SHP77 (cell line): ENCODE data around the gene CCDC70.

Source experiments
- DNase-seq, 2 experiments: peaks; one replicate each; lab custom pipeline; 2025; lab: John Stamatoyannopoulos, UW

Gene CCDC70

GRCh38 chr13:51862957-51863356 lies 1.2 kb downstream of the CCDC70 start:
- DNase-seq: no peak

- DNase-seq: no peak
These were observed 4.1 kb downstream of the CCDC70 start for GRCh38 chr13:51865838-51866237.

- DNase-seq: no peak
These were observed 5.3 kb downstream of the CCDC70 start for GRCh38 chr13:51867062-51867461.

GRCh38 chr13:51869916-51870315 lies 8.1 kb downstream of the CCDC70 start:
- no peak for DNase-seq

DNA sequence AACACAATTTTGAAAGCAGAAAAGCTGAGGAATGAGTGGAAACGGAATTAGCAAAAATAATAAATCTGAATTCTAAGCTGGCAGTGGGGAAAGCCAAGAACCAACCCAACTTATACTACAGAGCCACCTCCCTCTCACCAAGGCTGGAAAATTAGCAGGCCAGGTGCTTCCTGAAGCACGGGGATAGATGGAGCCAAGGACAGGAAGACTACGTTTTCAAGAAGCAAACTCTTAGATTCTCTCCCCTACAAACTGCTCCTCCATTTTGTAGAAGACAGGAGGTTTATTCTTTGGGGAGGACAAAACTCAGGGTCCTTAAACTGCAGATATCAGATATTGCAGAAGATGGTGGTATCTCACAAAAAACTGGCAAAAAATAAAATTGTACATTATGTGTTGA lies 8.8 kb downstream of the CCDC70 start:
- DNase-seq: no peak

DNA sequence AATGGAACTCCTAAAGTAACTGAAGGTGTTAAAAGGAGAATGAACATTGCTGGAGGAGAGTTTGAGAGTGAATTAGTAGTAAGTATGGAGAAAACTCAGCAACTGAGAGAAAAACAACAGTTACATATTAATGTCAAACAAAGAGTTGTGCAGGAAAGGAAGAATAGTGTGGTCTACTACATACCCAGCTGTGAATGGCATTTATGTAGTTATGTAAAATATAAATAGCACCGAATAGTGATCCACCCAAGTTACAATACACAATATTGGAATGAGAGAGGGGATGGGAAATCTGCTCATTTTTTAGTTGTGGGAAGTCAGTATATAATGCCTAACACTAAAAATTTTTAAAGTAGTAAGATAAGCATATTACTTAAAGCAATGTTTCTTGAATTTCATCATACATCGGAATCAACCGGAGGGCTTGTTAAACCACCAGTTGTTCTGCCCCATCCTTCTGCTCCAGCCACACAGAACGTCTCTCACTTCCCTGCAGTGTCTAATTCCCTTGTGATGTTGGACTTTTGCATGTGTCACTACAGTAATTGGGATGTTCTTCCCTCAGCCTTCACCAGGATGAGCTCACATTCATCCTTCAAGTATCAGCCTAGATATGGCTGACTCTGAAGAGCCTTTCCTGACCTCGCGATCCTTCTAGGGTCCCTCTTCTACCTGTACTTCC lies 11.5 kb downstream of the CCDC70 start:
- DNase-seq: no peak

GRCh38 chr13:51873837-51874236 lies 12.1 kb downstream of the CCDC70 start:
- DNase-seq: no peak

- no peak for DNase-seq
These were observed 12.9 kb downstream of the CCDC70 start for GRCh38 chr13:51874651-51875050.

DNA sequence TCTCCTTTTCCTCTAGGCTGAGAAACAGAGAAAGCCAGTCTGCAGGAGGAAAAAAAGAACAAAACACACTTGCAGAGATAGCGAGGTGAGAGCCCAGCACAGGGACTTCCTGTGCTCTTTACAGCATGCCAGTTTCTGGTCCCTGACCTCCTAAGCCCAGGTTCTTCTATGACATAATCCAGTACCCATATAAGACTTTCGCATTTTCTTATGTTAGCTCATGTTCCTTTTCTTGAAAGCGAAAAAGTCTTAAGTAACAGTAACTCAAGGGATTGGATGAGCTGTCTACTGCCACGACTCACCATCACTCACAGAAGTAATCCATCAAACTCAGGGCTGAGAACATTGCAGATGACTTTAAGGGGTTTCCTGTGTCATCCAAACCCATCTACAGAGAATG lies 17.4 kb downstream of the CCDC70 start:
- DNase-seq: no peak

GRCh38 chr13:51881296-51881695 lies 19.5 kb downstream of the CCDC70 start:
- no peak for DNase-seq

GRCh38 chr13:51882570-51883225 lies 20.9 kb downstream of the CCDC70 start:
- DNase-seq: no peak

DNA sequence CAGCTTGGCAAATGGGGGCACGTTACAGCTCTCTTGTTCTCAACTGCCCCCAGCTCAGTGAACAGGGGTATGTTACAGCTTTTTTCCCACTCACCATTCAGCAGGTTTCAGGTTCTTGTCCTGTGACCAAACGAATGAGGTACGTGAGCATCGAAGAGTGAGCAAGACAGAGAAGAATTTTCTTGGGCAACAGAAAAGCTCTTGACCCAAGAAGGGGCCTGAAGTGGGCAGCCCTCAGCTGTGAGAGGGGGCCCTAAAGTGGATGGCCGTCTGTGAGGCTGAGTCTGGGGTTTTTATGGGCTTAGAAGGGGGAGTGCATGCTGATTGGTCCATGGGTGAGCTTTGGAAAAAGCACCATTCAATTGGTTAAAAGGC lies 21.4 kb downstream of the CCDC70 start:
- DNase-seq: no peak

DNA sequence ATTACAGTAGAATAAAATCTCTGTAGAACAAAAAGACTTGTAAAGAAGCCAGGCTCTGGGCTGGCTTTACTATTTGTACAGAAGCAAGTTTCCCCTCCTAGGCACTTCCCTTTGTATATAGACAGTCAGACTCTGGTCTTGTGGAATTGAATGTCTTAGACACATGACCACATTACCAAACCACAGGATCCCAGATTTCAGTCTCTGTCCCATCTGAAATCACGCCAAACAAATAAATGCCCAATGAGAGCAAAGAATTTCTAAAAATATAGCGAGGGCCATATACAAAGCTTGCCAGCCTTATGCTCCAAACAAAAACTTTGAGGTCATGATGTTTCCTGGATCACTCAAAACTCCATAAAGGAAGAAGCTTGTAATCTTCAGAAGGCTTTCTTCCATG lies 23.9 kb downstream of the CCDC70 start:
- DNase-seq: no peak

DNA sequence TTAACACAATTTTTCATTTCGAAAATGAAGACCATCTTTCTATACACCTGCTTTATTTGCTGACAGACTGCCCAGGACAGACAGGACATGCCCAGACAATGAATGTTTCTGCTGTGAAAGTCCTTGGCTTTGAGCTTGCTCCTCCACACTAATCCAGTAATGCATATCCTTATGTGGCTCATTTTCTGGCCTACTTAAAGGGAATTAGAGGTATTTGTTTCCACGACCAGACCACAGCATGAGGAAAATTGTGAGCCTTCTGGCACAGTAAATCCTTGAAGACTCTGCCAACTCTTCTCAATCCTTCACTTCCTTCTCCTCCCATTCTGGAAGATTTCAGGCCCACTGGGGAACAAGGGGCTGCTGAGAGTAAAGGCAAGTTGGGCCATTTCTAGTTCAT lies 25.7 kb downstream of the CCDC70 start:
- no peak for DNase-seq

DNA sequence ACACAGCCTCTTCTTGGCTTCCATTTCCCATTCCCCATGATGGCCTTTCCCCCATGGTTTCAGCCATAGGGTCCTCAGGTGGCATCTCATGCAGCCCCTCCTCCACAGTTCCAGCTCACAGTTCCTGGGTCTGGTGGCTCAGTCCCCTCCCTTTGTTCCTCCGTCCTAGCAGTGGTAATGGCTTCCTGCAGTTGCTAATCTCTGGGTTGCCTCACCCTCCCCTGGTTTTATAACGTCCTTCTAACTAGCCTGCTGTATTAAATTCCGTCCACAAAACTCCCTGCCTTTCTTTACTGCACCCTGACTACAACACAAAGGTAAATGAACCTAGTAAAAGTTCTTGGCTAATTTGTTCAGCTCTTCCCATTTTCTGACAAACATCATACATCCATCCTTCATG lies 30.9 kb downstream of the CCDC70 start:
- no peak for DNase-seq

DNA sequence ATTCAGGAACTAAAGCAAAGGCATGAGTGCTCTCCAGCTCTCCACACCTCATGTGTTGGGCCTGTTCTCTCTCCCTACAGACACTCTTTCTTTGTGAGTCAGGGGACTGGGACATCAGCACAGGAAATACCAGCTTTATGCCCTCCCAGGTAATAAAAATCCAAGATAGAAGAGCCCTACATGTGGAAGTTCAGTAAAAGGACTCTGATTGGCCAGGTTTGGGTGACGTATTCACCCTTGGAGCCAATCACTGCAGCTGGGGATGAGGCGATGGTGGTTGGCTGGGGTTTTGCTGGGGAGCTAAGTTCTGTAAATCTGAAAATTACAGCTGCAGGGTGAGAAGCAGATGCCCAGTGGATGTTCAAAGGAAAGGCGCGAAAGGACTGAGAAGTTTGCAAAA lies 32.5 kb downstream of the CCDC70 start:
- DNase-seq: no peak

DNA sequence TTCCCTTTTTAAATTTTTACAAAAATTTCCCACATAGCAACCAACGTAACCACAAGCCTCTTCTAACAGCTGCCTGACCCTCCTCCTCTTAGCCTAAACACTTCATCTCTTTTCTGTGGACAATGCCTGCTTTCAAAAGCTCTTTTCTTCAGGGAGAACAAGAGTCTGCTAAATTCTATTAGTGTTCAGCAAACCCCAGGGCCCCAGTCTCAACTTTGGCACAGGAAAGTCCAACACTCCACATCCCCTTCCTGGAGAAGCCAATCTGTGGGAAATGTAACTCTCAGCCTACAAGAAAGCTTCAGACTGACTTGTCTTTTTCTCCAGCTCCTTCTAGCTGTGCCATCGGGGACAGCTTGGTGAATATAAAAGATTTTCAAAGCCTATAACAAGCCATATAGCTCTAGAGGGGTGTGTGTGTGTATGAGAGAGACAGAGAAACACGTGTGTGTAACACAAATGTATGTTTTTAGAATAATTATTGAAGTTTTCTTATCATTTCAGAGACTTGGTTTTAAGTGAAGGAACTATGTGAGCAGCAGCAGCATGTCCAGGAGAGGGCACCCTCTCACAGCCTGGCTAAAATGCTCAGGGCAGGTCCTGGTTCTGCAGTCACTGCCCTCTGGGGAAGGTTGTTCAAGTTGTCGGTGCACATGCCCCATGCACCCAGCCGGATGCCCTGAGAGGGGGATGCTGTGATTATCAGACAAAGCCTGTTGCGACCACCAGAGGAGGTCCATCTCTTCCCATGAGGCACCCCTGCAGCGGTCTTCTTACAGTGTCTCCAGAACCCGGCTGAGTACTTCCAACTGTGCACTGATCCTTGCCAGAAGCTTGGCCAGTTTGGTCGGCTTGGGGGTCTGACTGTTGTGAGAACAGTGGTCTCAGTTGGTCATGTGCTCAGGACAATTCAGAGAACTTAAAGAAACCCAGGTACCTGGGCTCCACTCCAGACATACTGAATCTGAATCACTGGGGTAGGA lies 34.4 kb downstream of the CCDC70 start:
- peak in 1 of 2 experiments; percentile 37 for DNase-seq

GRCh38 chr13:51900471-51900870 lies 38.7 kb downstream of the CCDC70 start:
- DNase-seq: no peak

DNA sequence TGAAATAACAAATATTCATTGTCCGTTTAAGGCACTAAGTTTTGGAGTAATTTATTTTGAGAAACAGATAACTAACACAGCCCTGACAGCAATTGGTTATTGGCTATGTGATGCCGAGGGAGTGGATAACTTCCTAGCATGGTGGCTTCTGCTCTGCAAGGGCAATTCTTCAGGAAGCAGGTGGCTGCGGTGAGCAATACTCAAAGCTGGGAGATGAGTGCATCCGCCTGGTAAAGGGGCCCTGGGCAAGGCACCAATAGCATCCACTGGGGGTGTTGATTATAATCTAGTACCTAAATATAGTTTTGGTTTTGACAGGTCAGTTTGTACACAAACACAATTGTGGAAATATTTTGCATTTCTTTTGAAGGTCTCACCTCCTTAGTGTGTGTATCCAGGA lies 41.0 kb downstream of the CCDC70 start:
- no peak for DNase-seq

- DNase-seq: no peak
These were observed 44.0 kb downstream of the CCDC70 start for GRCh38 chr13:51905787-51906186.

- DNase-seq: no peak
These were observed 44.8 kb downstream of the CCDC70 start for GRCh38 chr13:51906581-51906980.

DNA sequence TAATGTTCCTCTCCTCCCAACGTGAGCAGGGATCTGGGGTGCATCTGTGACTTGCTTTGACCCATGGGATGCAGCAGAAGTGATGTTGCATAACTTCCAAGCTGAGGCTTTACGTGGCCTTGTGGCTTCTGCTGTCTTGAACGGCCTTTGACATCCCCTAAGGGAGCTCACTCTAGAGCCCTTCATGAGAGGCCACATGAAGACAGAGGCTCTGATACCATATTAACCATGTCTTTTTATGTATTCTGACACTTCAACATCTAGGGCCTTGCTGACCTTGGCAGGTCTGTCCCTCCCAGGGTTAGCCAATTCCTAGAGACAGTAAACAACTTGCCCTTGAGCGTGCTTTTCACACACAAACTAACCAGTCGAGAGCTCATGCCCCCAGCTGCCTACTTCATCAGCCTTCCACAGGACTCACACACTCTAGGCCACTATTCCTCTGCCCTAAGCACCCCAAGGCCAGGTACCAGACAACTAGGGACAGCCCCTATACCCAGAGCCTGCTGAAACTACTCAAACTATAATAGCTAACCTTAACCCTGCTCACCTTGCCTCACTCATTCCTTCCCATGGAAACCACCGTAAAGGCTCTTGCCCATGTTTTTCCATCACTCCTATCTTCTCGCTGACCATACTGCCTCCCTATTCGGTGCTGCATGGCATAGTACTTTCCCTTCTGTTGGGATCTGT lies 45.4 kb downstream of the CCDC70 start:
- no peak for DNase-seq
